Psoas muscle (tissue), 8 donors: ENCODE results near the gene ZBTB1. TPM values are rescaled to one million over a fixed set of nuclear protein-coding genes. Genes with fewer than 3 reads are reported as not detected.

Experiments used
- ATAC-seq, 4 donors: fragments of 200-7000 bp; cut with Tn5 transposase; one replicate each; pipeline ENCODE4 v1.9.1; 2020; ENCODE audit warnings: moderate library complexity in 3 of 4, mild to moderate bottlenecking in 2 of 4
- DNase-seq, 2 donors: peaks; one replicate each; pipeline ENCODE4 v3.0.0-alpha.2; 2020
- H3K27ac ChIP-seq: fragments of 200-600 bp; one replicate; pipeline ENCODE4 v1.8.0; 2022
- H3K27me3 ChIP-seq, 3 donors: fragments of 200-600 bp in 1 of 3; one replicate each; pipeline versions ENCODE4 v1.6.1 to v1.8.0; 2013 to 2022; ENCODE audit warnings: low read length in 2 of 3, mild to moderate bottlenecking in 2 of 3, moderate library complexity in 1 of 3; ENCODE audit not compliant: insufficient read depth in 3 of 3
- H3K36me3 ChIP-seq, 2 donors: fragments of 200-600 bp in 1 of 2; one replicate each; pipeline versions ENCODE4 v1.6.1 to v1.8.0; 2013 to 2022; ENCODE audit warnings: low read depth in 1 of 2, mild to moderate bottlenecking in 1 of 2, moderate library complexity in 1 of 2; ENCODE audit not compliant: insufficient read depth in 1 of 2
- H3K4me1 ChIP-seq: fragments of 200-600 bp; one replicate; pipeline ENCODE4 v1.8.0; 2022
- H3K4me3 ChIP-seq: fragments of 200-600 bp; one replicate; pipeline ENCODE4 v1.8.0; 2022; ENCODE audit warnings: mild to moderate bottlenecking
- H3K9me3 ChIP-seq: fragments of 200-600 bp; one replicate; pipeline ENCODE4 v1.8.0; 2022
- CTCF ChIP-seq: fragments of 200-600 bp; IDR thresholded peaks from one replicate; pipeline ENCODE4 v1.8.0; 2022; ENCODE audit warnings: antibody characterized with exemption
- WGBS, 3 donors: extraction: QIAGEN DNeasy Blood & Tissue Kit; methylation state at CpG; one replicate each; pipeline versions ENCODE4 v1.1.6 to v1.1.7; 2013; 5-methylcytosine and 5-hydroxymethylcytosine counted together
- intact Hi-C, 2 donors: fragments of 100-400 bp; cut with DNase I; formaldehyde crosslinking; loops; one replicate each; pipeline versions ENCODE4 v1.11.0 to v1.14.2; 2022
- polyA plus RNA-seq, 3 donors: library from polyadenylated mRNA; stranded (reverse); fragments of 200-250 nt; gene quantifications; one replicate each; pipeline ENCODE4 v1.2.3, GENCODE V29; 2013
- total RNA-seq, 4 donors: library from RNA; stranded (reverse); fragmentation: NEBNext Ultra II Directional in 2 of 4; extraction: Animal tissue kit (Norgen Biotek cat#: 25700) in 2 of 4; gene quantifications; one replicate each; pipeline versions ENCODE4 v1.2.1 to v1.2.4, GENCODE V29; 2021 to 2023
- donor health status: healthy with polysubstance abuse.
- donor health status: DM: no; HTN: no; CAD: no; lungs with moderate emphysema.
- donor health status: Bipolar disorder and iron deficiency.
- donor health status: healthy.
- donor health status: DM: yes; HTN: yes; CAD: no.
- donor health status: DM: no; HTN: no; CAD: no.
- donor health status: DM: no; HTN: no; CAD: no.
- donor health status: DM: yes; HTN: yes; CAD: no.

ZBTB1 gene
- total and polyA plus RNA-seq, 7 donors, result 11.0 to 39.2 (median 19.1) TPM

DNA sequence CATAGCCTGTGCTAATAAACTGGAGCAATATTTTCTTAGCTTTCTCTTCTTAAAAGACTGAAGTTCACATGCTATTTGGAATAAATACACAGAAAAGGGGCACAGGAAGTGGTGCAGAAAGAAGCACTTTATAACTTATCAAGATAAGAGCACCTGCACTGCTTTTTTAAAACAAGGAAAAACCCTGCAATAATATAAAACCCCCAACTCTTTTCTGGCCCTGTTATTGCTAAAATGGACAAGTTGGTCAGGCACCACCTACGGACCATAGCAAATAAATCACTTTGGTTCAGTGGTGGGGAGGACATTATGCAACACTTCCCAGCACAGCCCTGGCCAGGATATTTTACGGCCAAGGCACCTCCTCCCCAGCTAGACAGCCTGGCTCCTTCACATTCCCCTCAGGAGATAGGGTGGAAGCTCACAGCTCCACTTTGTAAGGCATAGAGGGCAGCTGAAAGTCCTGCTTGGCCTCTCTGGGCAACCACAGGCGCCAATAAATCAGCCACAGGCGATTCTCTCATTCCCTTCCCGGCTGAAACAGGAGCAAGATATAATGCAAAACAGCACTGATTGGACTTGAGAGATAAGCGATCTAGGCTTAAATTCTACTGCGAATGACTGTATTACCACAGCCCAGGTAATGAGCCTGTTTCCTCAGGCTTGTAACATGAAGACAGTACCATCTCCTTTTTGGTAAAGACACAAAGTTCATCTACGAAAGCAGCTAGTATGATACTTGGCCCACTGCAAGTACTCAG lies 3.0 kb upstream of the ZBTB1 start:
- Histone ChIP-seq H3K4me3 (peak overlapping the region; percentile 93), H3K27ac (peak overlapping the region; percentile 99), H3K27me3 (no peaks in the 10 kb centered on the region), H3K4me1 (peaks cover 51% of the 10 kb centered on the region), H3K9me3 (no peaks in the 10 kb centered on the region), H3K36me3 (peaks cover 0 to 6% of the 10 kb centered on the region in 2 donors)
- WGBS, 3 donors, result 33 to 48% (median 37%) methylated on average over 8 of the region's 8 CpGs
- ATAC-seq (peak; percentile 31 to 50 (median 44)), DNase-seq (peak; percentile 61 to 80)
- no peak for TF ChIP-seq CTCF
- intact Hi-C loops, result loop anchor here in 1 of 2 donors (10.0 kb wide), 1 partner anchor 157 kb away; no protein-coding TSS in a partner anchor

GRCh38 chr14:64502456-64502855 lies 2.1 kb upstream of the ZBTB1 start:
- peaks cover 56% of the 10 kb centered on the region for H3K4me1 ChIP-seq
- WGBS, 3 donors, result 42 to 56% (median 46%) methylated on average over 6 of the region's 6 CpGs
- DNase-seq (no peak), ATAC-seq (no peak)
- intact Hi-C loops, result loop anchor here in 1 of 2 donors (10.0 kb wide), 1 partner anchor 158 kb away; no protein-coding TSS in a partner anchor
- H3K9me3 ChIP-seq, result no peaks in the 10 kb centered on the region
- peaks cover 0 to 6% of the 10 kb centered on the region in 2 donors for H3K36me3 ChIP-seq
- no peak for TF ChIP-seq CTCF
- H3K27ac ChIP-seq, result peak overlapping the region; percentile 99
- peak overlapping the region; percentile 93 for H3K4me3 ChIP-seq
- H3K27me3 ChIP-seq, result no peaks in the 10 kb centered on the region

- no peak for TF ChIP-seq CTCF
- peaks cover 0 to 6% of the 10 kb centered on the region in 2 donors for H3K36me3 ChIP-seq
- ATAC-seq, result peak in 2 of 4 donors; percentile 0 to 2
- DNase-seq, result no peak
- H3K27ac ChIP-seq, result peak overlapping the region; percentile 99
- peak overlapping the region; percentile 93 for H3K4me3 ChIP-seq
- no peaks in the 10 kb centered on the region for H3K27me3 ChIP-seq
- intact Hi-C loops, result loop anchor here in 1 of 2 donors (10.0 kb wide), 1 partner anchor 158 kb away; no protein-coding TSS in a partner anchor
- 0 to 2% (median 1%) methylated on average over 22 to 29 of the region's 29 CpGs for WGBS, 3 donors
- H3K4me1 ChIP-seq, result peaks cover 56% of the 10 kb centered on the region
- no peaks in the 10 kb centered on the region for H3K9me3 ChIP-seq
Measured at GRCh38 chr14:64502887-64503433, 1.6 kb upstream of the ZBTB1 start.

- H3K4me1 ChIP-seq, result peaks cover 59% of the 10 kb centered on the region
- H3K27ac ChIP-seq, result peak within 1 kb of the TSS; percentile 99
- ATAC-seq, result peak; percentile 74 to 79 (median 76)
- peak; percentile 93 to 96 for DNase-seq
- no peaks in the 10 kb centered on the region for H3K9me3 ChIP-seq
- H3K27me3 ChIP-seq, result no peaks in the 10 kb centered on the region
- peaks cover 0 to 6% of the 10 kb centered on the region in 2 donors for H3K36me3 ChIP-seq
- TF ChIP-seq CTCF, result no peak
- peak within 1 kb of the TSS; percentile 93 for H3K4me3 ChIP-seq
- 0% methylated on average over 50 to 87 of the region's 87 CpGs for WGBS, 3 donors
- intact Hi-C loops, result loop anchor here in 1 of 2 donors (10.0 kb wide), 1 partner anchor 159 kb away; no protein-coding TSS in a partner anchor
Measured at GRCh38 chr14:64503434-64504309, 898 bp upstream of the ZBTB1 start, which contains the start of gene ZBTB25. TSS of gene ZBTB25 (minus strand) at chr14:64503838. CDS start at chr14:64490533, 13,305 bp downstream.
